Fibroblast of skin of right quadriceps (primary cell): ENCODE measurements around the gene PSMA7.
"Not testable (repeated sequence)": the region's sequence is repeated elsewhere in the genome, so short reads cannot be mapped to it uniquely, and the experiment has no call there.

Experiments
- DNase-seq: peaks from one replicate; pipeline ENCODE4 v3.0.0-alpha.2; 2013

PSMA7 gene

DNA sequence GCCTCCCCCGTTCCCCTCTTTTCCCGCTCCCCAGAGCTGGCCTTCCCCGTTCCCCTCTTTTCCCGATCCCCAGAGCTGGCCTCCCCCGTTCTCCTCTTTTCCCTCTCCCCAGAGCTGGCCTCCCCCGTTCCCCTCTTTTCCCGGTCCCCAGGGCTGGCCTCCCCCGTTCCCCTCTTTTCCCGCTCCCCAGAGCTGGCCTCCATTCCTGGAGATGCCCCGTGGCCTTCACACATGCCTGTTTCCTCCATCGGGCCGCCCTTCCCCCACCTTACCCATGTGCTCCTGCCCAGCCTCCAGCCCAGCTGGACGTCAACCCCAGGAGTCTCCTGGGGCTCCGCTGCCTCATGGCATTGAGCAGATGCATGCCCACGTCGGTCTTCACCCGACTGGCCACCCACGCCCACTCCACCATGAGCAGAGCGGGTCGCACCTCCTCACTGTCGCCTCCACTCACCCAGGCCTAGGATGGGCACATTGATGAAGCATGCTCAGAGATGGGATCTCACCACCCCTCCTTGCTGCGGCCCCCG is 8.7 kb upstream of the PSMA7 start:
- DNase-seq, result no peak

DNA sequence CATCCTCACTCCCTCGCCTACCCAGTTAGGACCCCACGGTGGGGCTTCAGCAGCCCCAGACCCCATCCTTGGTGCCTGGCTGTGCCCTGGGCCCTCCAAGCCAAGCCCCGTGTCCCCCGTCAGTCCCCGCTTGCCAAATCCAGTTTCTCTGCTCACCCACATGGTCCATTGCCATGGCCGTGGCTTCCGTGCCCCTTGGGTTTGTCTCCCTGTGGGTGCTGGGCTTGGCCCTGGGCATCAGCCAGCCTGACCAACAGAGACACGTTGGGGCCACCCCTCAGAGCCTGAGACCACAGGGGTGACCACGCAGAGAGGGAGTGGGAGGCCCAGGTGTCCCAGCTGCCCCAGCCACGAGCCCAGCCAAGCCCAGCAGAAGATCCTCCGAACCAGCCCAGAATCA is 8.0 kb upstream of the PSMA7 start:
- DNase-seq, result no peak

DNA sequence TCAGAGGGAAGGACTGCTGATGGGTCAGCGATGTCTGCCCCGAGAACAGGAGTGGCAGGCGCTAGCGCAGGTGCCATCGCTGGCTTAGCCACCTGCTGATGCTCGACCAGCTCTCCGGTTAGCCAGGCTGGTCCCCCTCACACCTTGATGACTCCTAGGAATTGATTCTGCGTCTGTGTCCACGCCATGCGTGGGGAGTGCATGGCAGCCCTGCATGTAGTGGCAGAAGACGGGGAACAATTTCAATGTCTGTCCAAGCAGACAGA is 7.0 kb upstream of the PSMA7 start:
- DNase-seq, result no peak

DNA sequence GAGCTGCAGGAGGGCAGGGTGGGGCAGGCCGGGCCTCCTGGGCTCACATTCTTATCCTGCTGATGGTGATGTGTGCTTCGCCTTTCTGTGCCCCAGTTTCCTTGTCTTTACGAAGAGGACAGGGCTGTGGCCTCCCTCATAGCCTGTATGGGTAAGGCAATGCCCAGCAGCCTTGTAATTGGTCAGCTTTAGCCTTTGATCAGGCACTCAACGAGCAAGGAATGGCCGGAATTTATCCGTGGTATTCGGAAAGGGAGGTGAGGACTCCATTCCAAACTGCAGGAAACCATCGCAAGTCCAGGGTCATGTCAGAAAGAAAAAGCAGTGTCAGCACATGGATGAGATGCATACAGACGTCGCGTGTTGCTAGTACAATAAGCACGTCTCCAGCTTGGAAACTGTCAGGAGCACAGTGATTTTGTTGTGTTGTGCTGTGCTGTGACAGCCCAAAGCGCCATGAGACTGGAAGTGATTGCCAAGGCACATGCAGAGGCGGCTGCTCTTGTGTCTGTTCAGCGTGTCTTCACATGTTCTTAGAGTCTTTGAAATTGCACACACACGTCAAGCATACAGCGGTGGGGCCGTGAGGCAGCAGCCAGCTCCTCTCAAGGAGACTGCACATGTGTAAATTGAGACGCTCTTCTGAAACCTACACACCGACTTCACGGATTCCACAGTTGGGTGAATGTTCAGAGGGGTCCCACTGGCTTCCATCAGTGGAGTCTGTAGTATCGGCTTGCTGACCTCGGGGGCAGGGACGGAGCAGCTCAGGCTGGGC is 6.5 kb upstream of the PSMA7 start:
- peak; percentile 31 for DNase-seq

DNA sequence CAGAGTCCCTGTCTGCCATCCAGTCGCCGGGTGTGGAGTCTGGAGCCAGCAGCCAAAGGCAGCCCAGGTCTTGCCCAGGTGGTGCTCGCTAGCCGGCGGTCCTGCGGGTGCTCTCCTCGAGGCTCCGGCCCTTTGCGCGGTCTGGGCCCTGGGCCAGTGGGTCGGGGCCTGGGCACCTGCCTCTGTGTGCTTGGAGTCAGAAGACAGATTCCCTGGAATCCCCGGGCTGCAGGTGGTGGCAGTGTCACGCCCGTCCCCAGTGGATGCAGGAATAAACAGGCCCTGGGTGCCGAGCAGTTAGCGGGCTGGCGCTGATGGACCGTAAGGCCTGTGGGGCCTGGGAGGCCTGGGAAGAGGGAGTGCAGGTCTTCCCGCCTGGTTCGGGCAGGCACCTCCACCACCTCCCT is 5.7 kb upstream of the PSMA7 start:
- no peak for DNase-seq

DNA sequence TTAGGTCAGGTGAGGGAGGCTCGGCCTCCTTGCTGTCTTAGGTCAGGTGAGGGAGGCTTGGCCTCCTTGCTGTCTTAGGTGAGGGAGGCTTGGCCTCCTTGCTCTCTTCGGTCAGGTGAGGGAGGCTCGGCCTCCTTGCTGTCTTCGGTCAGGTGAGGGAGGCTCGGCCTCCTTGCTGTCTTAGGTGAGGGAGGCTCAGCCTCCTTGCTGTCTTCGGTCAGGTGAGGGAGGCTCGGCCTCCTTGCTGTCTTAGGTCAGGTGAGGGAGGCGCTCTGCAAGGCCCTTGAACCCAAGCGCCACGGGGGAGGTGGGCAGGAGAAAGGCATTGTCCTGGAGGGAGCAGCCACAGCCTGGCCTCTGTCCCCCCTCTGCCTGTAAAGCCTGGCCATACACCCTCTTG is 5.2 kb upstream of the PSMA7 start:
- DNase-seq, result not testable (repeated sequence)

DNA sequence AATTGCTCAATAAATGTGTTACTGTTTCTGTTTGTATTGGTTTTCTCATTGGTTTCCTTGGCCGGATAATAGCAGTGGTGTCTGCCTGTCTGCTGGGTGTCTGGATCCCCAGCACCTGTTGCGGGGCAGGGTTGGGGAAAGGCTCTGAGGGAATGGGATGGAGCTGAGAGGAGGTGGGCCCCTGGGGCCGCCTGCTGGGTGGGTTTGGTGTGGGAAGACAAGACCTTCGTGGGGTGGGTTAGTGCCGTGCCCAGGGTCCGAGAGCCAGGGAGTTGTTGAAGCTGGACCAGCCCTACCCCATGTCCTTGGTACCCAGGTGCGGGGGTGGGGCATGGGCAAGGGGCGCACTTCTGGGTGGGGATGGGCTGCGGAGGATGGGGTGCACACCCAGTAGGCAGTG is 4.3 kb upstream of the PSMA7 start:
- no peak for DNase-seq

DNA sequence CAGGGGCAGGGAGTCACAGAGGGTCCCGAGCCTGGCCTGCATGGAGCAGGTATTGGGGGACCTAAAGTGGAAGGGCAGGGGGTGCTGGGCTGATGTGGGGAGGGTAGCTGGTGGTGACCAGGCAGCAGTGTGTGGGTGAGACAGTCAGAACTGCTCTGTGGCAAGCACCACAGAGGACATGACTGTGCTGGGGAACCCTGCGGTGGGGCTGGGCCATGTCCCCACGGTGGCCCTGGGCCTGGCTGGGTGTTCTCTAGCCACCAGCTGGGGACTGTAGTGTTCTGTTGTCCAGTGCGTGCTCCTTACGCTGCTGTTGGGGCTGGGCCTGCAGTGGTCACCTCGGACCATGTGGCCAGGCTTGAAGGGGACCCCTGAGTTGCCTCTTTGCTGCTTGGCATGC is 3.9 kb upstream of the PSMA7 start:
- no peak for DNase-seq

DNA sequence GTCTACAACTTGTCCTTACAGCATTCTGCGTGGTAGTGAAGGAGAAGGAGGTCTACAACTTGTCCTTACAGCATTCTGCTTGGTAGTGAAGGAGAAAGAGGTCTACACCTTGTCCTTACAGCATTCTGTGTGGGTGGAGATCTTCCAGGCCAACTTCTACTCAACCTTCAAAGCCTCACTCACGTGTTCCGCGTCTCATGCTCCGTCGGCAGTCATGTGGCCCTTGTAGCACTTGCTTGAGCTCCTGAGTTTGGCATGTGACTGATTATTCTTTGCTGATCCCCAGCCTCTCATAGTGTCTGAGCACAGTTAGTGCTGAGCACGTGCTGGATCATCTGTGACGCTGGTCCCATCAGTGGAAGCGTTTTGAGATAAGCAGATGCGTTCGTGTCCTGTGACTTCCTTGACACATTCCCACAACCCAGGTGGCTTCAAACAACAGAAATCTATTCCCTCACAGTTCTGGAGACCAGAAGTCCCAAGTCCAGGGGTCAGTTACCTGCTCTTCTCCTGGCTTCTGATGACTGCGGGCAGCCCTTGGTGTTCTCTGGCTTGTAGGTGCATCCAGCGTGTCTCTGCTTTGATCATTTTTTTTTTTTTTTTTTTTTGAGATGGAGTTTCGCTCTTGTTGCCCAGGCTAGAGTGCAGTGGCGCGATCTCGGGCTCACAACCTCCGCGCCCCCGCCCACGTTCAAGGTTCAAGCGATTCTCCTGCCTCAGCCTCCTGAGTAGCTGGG is 3.0 kb upstream of the PSMA7 start:
- DNase-seq, result no peak

DNA sequence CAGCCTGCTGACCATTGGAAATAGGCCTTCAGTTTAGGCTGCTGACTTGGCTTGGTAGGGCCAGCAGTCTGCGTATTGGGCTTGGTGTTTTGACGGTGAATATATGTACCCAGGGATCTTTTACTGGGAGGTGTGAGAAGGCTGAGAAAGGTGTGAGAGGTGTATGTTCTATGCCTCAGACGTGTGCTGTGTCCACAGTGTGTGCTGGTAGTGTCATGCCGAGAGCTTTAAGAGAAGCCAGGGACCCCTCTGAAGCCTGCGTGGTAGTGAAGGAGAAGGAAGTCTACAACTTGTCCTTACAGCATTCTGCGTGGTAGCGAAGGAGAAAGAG is 2.5 kb upstream of the PSMA7 start:
- no peak for DNase-seq

DNA sequence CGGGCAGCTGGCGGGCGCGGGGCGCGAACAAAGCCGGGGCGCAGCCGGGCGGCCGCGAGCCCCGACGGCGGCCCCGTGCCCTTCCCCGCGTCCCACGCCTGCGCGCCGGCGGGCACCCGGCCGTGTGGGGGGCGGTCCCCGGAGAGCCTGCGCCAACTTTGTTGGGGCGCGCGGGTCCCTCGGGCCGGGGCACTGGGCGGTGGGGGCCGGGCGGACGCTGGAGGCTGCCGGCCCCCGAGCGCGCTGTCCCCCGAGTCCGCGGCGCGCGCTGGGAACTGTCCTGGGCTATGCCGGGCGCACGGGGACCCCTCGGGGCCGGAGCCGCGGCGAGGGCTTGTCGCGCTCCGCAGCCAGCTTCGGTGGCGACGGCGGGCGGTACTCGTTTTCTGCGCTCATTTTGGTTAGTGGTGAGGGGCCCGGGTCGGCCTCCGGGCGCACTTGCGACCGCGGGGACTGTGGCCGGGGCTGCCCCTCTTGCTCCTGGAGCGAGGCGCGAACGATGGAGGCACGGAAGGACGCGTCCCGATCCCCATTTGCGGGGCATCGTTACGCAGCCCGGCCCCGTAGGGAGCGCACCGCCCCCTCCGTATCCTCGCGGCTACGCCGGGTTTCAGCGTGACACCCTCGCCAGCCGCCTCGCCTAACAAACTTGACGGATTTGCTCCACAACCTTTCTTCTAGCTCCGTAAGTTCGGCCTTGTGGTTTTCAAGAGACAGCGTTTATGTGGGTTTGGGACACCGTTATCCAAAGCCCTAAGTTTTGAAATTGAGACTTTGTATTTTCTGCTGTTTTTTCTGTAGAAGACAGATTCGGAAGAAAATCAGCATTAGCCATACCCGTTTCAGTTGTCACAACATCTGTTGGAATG is 997 bp upstream of the PSMA7 start:
- peak; percentile 48 for DNase-seq

DNA sequence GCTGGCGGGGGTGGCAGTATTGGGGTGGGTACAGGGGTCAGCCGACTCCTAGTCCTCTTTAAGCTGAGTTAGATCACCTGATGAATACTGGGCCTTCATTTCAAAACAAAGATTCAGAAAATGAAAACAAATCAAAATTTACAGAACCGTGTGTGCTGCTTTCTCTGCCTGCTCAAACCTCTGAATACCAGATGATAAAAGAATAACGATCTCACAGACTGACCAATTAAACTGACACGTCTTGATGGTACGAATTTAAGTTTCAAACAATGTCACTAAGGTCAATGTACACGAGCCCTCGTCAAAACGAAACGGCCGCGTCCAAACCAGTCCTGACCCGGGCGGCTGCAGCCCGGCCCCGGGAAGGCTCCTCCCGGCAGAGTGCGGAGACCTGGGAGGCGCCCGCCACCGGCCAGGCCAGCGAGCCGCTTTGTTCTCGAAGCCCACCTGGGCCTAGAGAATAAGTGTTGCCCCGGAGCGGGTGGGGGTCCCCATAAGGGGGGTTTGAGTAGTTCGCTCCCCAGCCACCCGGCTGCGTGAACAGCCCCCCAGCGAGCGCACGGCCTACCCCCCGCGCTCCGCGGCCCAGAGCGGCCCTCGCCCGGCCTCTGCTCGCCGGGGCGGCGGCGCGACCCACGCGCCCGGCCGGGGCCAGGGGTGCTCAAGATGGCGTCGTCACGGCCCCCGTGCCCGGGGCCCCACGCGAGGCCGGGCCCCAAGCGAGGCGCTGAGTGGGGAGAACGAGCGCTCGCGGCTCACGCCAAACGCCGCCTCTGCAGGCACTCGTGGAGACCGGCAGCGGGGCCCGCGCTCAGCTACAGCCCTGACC is 728 bp downstream of the PSMA7 start:
- DNase-seq, result no peak

DNA sequence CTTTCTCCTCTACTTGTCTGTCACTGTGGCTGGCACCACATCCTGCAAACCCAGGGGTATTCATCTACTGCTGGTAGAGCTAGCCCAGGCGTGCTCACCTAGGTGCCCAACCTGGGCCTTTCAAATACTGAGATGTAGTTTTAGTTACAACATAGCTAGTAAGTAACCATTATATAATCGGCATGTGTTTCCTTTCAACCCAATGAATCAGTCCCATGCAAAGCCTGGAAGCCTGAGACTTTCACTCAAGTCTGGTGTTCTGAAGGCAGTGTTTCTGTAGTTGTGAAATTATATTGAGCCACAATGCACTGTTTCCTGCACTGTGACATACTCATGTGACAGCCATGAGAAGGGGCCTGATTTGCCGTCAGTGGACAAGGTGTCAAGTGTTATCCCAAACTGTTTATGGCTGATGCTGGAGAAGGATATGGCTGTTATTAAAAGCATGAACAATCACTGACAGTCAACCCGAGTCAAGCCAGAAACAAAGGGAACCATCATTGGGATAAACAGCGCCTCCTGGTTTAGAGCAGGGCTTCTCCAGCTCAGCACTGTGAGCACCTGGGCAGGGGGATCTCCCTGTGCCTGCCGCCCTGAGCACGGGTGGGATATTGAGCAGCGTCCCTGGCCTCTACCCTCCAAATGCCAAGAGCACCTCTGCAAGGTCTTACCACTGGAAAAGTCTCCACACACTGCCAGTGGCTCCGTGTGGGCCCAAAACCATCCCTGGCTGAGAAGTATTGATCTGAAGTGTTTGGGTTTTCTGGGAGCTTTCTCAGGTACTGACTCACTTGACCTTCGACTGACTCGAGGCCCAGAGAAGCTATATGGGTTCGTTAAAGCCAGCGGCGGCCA is 1.6 kb downstream of the PSMA7 start:
- DNase-seq, result no peak

DNA sequence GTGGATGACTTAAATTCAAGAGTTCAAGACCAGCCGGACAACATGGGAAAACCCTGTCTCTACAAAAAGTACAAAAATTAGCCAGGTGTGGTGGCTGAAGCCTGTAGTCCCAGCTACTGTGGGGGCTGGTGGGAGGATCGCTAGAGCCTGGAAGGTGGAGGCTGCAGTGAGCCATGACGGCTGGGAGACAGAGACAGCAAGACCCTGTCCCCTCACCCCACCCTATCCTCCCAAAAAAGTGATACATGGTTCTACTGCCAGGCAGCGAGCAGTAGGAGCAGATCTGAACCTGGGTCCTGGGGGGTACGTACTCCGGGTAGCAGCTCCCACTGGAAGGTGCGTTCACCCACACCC is 2.2 kb downstream of the PSMA7 start:
- no peak for DNase-seq

DNA sequence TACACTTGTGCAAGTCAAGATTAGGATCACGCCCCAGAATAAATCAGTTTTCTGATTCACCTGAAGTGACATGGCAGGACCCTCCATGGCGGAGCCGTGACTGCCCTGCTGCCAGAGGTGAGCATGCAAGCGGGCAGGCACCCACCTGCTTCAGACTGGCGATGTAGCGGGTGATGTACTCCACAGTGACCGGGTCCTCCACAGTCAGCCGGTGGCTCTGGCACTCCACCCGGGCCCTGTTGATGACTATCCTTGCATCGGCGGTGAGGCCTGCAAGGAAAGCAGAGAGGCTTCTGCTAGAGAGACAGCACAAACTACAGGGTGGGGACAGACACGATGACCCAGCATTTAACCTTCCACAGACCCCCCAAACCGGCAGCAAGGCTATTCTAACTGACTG is 3.6 kb downstream of the PSMA7 start:
- no peak for DNase-seq

DNA sequence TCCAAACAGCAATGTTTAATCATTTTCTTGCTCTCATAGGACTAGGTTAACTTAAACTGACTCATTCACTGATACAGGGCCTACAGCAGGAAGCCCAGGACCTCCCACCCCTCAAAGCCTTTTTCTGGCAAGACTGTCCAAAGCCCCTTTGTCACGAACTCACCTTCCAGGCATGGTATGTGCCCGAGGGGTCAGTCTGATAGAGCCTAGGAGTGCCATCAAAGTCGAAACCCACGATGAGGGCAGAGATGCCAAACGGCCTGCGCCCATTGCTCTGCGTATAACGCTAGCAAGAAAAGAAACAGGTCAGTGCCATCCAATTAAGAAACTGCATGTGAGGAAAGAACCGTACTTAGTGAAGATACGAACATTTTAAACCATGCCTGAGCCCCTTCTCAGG is 4.3 kb downstream of the PSMA7 start:
- DNase-seq, result no peak

DNA sequence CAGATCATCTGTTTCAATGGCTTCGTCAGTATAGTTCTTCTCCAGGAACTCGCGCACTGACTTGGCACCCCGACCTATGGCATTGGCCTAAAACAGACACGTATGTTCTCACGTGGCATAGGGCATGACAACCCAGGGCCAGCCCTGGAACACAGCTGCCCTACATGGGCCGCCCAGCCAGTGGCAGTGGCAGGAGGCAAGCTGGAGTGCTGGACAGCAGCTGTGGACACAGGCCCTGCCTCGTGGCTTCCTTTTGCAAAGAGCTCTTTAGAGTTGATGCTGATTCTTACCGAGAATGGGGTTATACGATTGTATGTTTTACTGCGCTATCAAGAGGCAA is 5.0 kb downstream of the PSMA7 start:
- DNase-seq, result no peak

DNA sequence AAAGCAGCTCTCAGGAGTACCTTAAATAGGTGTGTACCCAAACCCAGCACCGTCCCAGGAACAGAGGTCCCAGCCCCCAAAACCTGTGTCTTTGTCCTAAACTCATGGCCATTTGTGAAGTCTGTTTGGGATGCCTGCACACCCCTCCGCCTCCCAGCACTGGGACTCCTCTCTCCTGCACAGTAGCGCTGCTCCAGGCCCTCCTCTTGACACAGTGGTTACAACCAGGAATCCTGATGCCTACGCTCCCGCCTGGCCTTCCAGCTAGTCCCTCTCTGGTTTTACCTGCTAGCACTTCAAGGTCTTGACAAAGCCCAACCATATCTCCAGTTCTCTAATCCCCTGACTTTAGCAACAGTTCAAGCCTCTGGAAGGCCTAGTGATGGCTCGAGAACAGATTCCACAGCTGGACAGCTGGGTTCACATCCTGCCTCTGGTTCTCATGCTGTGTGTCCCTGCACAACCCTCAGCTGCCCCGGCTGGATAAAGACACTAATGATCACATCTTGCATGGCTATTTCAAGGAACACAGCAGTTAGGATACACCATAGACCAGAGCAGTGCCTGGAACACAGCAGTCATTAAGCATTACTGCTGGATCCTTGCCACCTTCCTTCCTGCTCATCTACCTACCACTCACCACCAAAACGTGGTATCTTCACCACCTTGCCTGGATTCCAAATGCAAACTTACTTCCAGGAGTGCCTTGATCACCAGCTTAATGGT is 5.6 kb downstream of the PSMA7 start:
- no peak for DNase-seq

DNA sequence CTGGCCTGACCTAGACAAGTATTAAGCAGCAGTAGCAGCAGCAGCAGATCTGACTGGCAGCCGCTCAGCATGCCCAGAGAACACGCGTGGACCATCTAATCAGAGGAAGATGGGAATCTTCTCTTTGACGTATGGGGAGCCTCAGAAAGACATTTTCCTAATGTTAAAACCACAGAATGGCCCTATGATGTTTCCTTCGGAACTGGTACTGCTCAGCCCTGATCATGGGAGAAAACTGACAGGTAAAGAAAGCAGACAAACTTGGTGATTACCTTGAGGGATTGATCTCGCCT is 6.2 kb downstream of the PSMA7 start:
- no peak for DNase-seq

DNA sequence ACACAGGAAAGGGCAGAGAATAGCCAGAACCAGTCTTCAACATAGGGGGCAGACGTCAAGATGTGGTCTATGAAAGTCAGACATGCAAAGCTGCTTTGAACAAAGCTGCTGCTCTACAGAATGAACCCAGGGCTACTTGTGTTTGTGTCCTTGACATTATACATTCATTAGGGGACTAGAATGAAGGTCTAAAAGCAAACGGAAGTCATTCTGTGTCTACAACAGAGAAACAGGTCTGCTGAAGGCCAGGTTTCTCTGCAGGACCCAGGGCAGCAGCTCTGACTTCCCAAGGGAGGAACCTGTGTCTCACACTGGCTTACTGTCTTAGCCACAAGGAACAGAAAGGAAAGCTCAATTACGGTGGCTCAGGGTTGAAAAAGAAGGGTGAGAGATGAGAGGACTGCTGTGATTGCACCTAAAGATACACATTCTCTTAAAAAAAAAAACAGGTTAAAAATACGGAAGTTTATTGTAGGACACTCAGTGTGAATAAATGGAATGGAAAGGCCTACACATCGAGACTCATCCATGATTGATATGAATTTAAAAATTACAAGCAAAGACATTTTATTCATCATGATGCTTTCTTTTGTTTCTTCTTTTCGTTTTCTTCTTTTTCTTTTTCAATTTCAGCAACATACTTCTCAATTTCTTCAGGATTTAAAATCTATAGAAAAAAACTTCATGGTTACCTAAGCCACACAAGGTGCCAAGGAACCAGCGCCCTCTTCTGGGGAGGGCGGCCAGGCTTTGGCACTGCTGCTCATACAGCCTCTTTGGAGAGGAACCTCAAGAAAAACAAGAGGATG is 6.7 kb downstream of the PSMA7 start:
- DNase-seq, result peak; percentile 50
